ENCODE measurements around the gene RER1. TPM values are rescaled to one million over a fixed set of nuclear protein-coding genes. Genes with fewer than 3 reads are reported as not detected.

RER1 gene
- total RNA-seq, 2 donors from 2014 or later, result 120 to 180 TPM

DNA sequence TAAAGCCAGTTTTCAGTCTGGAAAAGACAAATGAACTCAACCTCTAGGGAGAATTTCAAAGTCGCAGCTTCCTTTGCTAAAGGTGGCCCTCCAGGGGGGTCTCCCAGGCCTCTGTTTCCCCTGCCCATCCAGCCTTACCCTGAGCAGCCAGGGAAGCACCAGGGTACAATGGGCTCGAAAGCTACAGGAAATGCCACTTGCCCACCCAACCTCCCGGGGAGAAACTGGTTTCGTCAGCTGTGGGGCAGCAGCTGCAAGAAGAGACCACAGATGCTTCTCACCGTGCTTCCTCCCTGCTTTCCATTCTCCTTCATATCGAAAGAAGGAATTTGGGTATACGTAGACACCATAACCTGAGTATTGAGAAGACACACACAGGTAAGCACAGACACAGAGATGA, 2.0 kb upstream of the RER1 start:
- Mint-ChIP-seq H3K4me3 (peak overlapping the region; percentile 87), H3K27ac (no peak overlapping the region), H3K36me3 (ENCODE audit: low read depth) (peaks cover 24% of the 10 kb centered on the region), H3K9me3 (no peaks in the 10 kb centered on the region), H3K27me3 (no peaks in the 10 kb centered on the region), H3K4me1 (peaks cover 19% of the 10 kb centered on the region)
- ATAC-seq (replicated peaks), result no peak

DNA sequence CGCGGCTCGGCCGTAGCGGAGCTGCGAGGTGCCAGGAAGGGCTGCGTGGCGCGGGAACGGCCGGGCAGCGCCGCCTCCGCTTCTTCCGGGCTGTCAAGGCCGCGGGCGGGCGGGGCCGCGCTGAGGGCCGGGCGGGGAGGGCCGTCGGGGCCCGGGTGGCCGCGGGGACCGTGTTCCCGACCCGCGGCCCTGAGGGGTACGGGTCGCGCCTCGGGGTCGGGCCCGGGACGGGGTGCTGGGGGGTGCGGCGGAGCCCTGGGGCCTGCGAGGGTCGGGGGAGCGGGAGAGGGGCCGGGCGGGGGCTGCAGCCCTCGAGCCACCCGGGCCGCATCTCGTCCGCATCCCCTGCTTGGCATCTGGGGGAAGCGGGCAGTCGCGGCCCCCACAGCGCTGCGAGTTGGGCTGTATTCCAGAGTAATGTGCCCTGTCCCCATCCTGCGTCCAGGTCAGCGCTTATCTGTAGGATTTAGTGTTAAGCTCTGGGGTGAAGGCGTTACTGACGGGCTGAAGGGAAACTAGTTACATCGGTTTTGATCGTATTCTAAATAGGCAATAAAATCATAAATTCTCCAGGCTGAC, 379 bp downstream of the RER1 start:
- Mint-ChIP-seq H3K4me1 (peaks cover 19% of the 10 kb centered on the region), H3K36me3 (ENCODE audit: low read depth) (peaks cover 48% of the 10 kb centered on the region), H3K9me3 (no peaks in the 10 kb centered on the region), H3K27ac (peak overlapping the region; percentile 92), H3K4me3 (peak overlapping the region; percentile 87), H3K27me3 (no peaks in the 10 kb centered on the region)
- peak; percentile 20 for ATAC-seq (replicated peaks)

DNA sequence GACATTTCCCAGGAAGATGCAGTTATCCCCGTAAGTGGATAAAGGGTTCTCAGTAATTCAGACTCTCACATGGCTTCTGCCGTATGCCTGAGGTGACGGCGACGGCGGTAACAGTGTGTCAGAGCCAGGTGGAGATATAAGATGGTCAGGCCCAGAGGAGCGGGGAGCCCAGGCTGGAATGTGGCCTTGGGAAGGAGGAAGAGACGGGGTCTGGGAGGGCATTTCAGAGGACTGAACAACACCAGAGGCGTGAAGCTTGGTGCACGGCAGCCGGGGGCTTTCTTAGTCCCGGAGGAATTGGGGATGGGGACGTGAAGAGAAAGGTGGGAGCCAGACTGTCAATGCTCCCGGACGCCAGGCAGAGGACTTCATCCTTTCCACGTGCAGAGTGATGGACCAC, 1.0 kb downstream of the RER1 start:
- Mint-ChIP-seq H3K27ac (peak overlapping the region; percentile 92), H3K9me3 (no peaks in the 10 kb centered on the region), H3K4me1 (peaks cover 19% of the 10 kb centered on the region), H3K4me3 (peak overlapping the region; percentile 87), H3K27me3 (no peaks in the 10 kb centered on the region), H3K36me3 (ENCODE audit: low read depth) (peaks cover 55% of the 10 kb centered on the region)
- ATAC-seq (replicated peaks), result no peak

DNA sequence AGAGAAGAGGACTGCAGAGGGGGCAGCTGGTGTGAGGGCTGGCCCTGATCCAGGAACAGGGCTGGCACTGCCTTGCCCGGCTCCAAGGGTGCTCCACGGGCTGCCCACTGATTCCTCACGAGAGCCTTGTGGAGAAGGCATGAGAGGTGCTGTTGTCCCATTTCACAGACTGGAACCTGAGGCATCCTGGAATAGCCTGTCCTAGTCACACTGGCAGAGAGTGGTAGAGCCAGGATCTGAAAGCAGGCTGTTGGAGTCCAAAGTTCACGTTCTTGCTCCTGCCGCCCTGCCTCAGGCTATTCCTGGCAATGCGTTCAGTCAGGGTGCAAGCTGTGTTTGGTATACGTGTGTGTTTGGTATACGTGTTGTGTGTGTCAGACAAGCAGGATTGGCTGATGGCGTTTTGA, 1.8 kb downstream of the RER1 start:
- Mint-ChIP-seq H3K4me3 (peak overlapping the region; percentile 87), H3K27me3 (no peaks in the 10 kb centered on the region), H3K36me3 (ENCODE audit: low read depth) (peaks cover 63% of the 10 kb centered on the region), H3K9me3 (no peaks in the 10 kb centered on the region), H3K4me1 (peaks cover 19% of the 10 kb centered on the region), H3K27ac (peak overlapping the region; percentile 92)
- ATAC-seq (replicated peaks), result no peak

DNA sequence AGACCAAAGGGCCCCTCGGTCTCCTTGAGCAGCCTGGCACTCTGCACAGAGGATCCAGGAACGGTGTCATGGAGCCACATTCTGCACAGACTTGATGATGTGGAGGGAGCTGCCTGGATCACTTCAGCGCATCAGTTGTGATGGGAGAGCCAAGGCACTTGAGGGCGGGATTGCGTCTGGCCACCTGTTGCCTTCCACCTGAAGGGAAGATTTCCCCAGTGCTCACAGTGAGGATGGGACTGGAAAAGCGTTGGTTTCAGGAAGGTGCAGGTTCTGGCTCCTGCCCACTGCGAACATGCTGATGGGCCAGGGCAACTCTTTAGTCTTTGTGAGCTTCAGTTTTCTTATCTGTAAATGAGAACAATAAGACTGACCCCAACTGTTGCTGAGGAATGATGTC, 2.6 kb downstream of the RER1 start:
- H3K27me3 Mint-ChIP-seq, result no peaks in the 10 kb centered on the region
- ATAC-seq (replicated peaks), result no peak
- H3K4me1 Mint-ChIP-seq, result peaks cover 19% of the 10 kb centered on the region
- peak overlapping the region; percentile 52 for H3K27ac Mint-ChIP-seq
- H3K4me3 Mint-ChIP-seq, result peak overlapping the region; percentile 87
- no peaks in the 10 kb centered on the region for H3K9me3 Mint-ChIP-seq
- H3K36me3 Mint-ChIP-seq (ENCODE audit: low read depth), result peaks cover 70% of the 10 kb centered on the region

DNA sequence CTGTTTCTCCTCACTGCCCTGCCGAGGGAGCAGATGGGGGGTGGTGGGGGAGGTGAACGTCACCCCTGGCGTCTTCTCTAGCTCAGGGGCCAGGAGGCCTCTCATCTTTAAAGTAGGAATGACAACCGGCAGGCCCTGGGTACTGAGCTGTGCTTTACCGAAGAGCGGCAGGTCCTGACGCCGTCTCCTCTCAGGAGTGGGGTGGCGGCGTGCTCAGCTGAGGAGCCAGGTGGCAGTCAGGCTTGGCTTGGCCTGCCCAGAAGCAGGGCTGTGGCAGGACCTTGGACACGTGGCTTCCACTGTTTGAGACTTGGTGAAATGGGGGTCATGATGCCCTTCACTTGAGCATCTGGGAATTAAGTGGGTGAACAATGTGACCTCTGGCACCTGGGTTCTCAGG, 3.1 kb downstream of the RER1 start:
- Mint-ChIP-seq H3K36me3 (ENCODE audit: low read depth) (peaks cover 76% of the 10 kb centered on the region), H3K4me3 (no peak overlapping the region), H3K27ac (peak overlapping the region; percentile 52), H3K9me3 (no peaks in the 10 kb centered on the region), H3K4me1 (peaks cover 19% of the 10 kb centered on the region), H3K27me3 (no peaks in the 10 kb centered on the region)
- ATAC-seq (replicated peaks), result no peak

DNA sequence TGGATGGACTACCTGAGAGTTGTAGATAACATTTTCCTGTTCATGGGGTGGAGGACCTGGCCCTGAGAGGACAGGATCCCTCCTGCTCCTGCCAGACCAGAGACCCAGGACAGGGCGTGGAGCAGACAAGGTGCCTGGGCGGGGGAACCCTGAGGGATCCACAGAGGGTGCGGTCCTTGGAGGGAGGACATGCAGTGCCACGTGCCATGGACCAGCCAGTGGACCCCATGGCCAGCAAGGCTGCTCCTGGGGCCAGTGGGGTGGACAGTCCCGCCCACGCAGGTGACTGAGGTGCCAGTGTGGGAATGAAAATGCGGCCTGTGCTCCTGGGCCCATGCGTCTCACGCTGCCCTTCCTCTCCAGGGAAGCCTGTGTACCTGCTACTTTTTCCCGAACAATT, 3.6 kb downstream of the RER1 start:
- Mint-ChIP-seq H3K27ac (no peak overlapping the region), H3K4me1 (peaks cover 21% of the 10 kb centered on the region), H3K9me3 (no peaks in the 10 kb centered on the region), H3K36me3 (ENCODE audit: low read depth) (peaks cover 80% of the 10 kb centered on the region), H3K4me3 (no peak overlapping the region), H3K27me3 (no peaks in the 10 kb centered on the region)
- ATAC-seq (replicated peaks), result no peak

DNA sequence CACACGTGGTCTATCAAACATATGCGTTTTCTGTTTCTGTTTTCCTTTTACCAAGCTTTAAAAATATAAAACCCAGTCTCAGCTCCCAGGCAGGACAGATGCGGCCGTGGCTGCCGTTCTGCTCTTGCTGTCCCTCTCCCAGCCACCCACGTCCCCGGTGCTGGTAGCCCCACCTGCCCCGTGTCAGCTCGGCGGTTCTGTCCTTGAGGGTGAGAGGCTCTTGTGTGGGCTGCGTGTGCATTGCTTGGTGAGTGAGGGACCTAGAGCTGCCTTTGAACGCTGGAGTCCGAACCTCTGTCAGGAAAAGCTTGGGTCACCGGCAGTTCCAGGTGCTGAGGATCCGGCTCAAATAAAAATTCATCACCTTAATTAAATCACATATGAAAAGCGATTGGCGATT, 4.4 kb downstream of the RER1 start:
- Mint-ChIP-seq H3K4me3 (no peak overlapping the region), H3K27me3 (no peaks in the 10 kb centered on the region), H3K36me3 (ENCODE audit: low read depth) (peaks cover 87% of the 10 kb centered on the region), H3K4me1 (peaks cover 27% of the 10 kb centered on the region), H3K27ac (no peak overlapping the region), H3K9me3 (no peaks in the 10 kb centered on the region)
- ATAC-seq (replicated peaks), result no peak

DNA sequence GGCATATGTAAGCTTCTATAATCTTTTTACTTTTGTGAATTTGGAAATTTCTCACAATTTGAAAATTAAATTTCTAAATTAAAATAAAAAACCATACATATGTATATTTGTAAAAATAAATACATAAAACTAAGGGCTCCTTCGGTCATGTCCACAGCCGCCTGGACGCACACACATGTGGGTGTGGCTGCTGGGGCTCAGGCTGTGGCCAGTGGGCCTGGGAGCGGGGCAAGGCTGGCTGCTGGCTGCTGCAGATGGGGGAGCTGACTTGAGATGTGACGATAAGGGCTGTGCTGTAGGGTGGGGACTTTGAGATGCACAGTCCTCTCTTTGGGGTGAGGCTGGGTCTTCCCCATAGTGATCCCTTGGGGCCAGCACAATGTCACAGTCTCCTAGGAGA, 4.8 kb downstream of the RER1 start:
- Mint-ChIP-seq H3K9me3 (no peaks in the 10 kb centered on the region), H3K36me3 (ENCODE audit: low read depth) (peaks cover 90% of the 10 kb centered on the region), H3K27ac (no peak overlapping the region), H3K27me3 (no peaks in the 10 kb centered on the region), H3K4me3 (no peak overlapping the region), H3K4me1 (peaks cover 27% of the 10 kb centered on the region)
- no peak for ATAC-seq (replicated peaks)

DNA sequence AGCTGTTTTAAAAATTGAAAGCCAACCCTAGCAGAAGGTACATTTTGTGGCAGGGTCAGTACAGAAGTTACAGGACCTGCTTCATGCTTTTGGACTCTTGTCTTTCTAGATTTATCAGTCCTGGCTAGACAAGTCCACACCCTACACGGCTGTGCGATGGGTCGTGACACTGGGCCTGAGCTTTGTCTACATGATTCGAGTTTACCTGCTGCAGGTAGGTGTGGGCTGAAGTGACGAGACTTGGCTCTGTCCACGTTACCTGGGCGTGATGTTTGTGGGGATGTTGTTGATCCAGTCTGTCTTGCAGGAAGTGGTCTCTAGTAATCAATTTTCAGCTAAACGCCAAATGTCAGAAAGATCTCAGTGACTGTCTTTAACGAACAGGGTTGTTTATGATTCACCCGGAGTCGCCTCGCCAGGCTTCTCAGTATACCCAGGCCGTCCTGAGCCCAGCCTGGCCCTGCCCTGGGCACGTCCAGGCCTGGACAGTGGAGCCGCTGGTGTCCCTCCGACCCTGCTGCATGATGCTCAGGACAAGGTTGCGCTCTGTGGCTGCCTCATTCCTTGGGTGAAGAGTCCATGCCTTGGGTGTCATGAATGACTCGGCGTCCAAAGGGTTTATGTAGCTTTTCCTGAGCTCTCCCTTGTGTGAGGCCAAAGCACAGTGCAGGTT, 5.5 kb downstream of the RER1 start:
- H3K27ac Mint-ChIP-seq, result no peak overlapping the region
- no peaks in the 10 kb centered on the region for H3K9me3 Mint-ChIP-seq
- H3K36me3 Mint-ChIP-seq (ENCODE audit: low read depth), result peaks cover 96% of the 10 kb centered on the region
- peaks cover 27% of the 10 kb centered on the region for H3K4me1 Mint-ChIP-seq
- H3K27me3 Mint-ChIP-seq, result no peaks in the 10 kb centered on the region
- H3K4me3 Mint-ChIP-seq, result no peak overlapping the region
- ATAC-seq (replicated peaks), result no peak

DNA sequence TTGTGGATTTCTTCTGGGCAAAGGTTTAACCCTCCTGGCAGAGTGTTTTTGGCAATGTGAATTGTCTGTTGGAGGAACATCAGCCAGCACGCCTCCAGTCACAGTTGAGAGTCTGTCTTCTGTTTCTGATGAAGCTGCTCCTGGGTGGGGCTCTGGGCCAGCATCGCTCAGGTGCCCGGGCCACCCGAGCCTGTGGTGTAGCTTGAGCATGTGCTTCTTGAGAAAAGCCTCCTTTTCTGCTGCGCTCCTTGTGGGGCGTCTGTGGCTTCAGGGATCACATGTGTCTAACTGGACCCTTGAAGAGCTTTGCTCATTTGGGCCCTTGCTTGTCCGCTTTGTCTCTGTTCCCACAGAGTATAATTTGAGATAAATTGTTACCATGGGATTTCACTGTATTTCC, 7.2 kb downstream of the RER1 start:
- no peak overlapping the region for H3K4me3 Mint-ChIP-seq
- H3K9me3 Mint-ChIP-seq, result no peaks in the 10 kb centered on the region
- peak overlapping the region; percentile 72 for H3K27ac Mint-ChIP-seq
- no peaks in the 10 kb centered on the region for H3K27me3 Mint-ChIP-seq
- H3K4me1 Mint-ChIP-seq, result peaks cover 11% of the 10 kb centered on the region
- peaks cover 96% of the 10 kb centered on the region for H3K36me3 Mint-ChIP-seq (ENCODE audit: low read depth)
- ATAC-seq (replicated peaks), result no peak

DNA sequence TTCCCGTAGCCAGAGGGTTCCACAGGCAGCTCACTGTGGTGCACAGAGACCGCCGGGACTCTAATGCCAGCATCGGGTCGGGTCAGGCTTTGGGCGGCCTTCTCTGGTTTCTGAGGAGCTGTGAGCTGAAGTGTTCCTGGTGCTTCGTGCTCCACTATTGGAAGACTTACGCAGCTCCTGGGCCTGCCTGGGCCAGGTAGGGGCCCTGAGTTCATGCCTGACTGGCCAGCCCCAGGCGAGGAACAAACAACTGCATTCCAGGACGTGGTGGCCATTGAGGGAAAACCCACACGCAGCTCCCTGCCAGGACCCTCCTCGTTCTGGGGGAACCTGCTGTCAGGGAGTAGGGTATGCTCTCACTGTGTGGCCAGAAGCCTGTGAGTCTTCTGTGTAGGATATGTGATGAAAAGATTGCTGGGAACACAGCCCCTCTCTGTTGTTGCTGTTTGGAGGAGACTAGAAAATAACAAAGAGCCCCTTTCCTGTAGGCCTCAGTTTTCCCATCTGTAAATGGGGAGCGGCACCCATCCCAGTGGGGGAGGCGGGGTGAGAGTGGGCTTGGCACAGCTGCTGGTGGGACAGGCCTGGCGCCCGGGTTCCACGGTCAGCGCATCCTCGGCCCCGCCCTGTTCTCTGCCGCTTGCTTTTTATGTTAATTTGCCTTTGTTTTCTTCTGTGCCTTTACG, 8.4 kb downstream of the RER1 start:
- Mint-ChIP-seq H3K27ac (peak overlapping the region; percentile 66), H3K9me3 (no peaks in the 10 kb centered on the region), H3K36me3 (ENCODE audit: low read depth) (peaks cover 93% of the 10 kb centered on the region), H3K4me3 (no peak overlapping the region), H3K27me3 (no peaks in the 10 kb centered on the region), H3K4me1 (peaks cover 8% of the 10 kb centered on the region)
- no peak for ATAC-seq (replicated peaks)

DNA sequence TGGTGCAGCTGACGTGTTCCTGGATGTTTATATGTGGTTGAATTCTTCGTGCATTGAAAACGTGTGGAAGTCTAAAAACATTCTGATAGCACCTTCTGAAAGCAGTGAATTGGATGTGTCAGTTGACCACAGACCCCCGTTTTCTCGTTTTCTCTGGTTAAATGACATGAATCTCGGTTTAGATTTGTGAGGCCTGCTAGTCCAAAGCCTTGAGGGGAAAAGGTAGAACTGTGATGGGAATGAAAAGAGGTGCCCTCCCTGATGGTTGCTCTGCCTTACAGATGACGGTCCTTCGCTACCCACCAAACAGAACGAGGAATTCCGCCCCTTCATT, 8.9 kb downstream of the RER1 start:
- peaks cover 92% of the 10 kb centered on the region for H3K36me3 Mint-ChIP-seq (ENCODE audit: low read depth)
- peaks cover 8% of the 10 kb centered on the region for H3K4me1 Mint-ChIP-seq
- no peaks in the 10 kb centered on the region for H3K27me3 Mint-ChIP-seq
- H3K4me3 Mint-ChIP-seq, result no peak overlapping the region
- H3K27ac Mint-ChIP-seq, result peak overlapping the region; percentile 66
- peak; percentile 82 for ATAC-seq (replicated peaks)
- no peaks in the 10 kb centered on the region for H3K9me3 Mint-ChIP-seq

DNA sequence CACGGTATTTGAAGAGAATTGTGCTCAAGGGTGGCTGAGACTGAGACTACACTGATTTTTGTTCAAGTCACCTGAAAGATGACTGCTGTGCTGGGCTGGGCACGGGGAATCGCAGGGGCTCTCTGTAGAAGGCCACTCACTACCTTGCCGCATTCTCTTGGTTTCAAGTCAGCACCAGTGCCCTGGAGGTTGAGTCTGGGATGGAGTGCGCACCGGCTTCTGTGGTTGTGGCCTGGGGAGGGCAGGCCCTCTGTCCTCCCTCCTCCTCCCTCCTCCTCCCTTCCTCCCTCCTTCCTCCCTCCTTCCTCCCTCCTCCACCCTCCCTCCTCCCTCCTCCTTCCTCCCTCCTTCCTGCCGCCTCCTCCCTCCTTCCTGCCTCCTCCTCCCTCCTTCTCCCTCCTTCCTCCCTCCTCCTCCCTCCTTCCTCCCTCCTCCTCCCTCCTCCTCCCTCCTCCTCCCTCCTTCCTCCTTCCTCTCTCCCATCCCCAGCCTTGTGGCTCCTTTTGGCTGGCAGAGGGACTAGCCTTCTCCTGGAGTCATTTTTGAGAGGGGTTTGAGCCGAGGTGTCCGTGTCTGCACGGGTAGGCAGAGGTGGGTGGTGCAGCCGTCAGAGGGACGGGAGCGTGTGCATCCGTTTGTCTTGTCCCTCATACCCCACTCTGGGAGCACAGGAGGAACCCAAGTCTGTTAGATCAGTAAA, 9.5 kb downstream of the RER1 start:
- peak; percentile 76 for ATAC-seq (replicated peaks)
- Mint-ChIP-seq H3K27ac (peak overlapping the region; percentile 70), H3K27me3 (no peaks in the 10 kb centered on the region), H3K4me1 (peaks cover 8% of the 10 kb centered on the region), H3K4me3 (no peak overlapping the region), H3K36me3 (ENCODE audit: low read depth) (peaks cover 89% of the 10 kb centered on the region), H3K9me3 (no peaks in the 10 kb centered on the region)

DNA sequence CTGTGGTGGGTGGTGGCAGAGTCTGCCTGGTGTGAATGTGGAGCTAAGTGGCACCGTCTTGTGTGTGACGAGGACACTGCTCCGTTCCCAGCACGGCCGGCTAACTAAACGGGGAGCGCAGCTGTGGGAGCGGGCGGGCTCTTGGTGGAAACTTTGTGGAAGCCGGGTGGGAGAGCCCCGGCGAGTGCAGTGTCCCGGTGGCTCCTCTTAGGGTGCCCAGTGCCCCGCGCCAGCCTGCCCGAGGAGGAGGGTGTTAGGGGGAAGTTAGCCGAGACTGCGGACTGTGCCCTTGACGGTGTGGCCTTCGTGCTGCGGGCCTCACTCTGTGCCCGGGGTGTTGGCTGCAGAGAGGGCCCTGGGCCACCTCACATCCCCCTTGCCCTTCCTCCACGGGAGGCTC, 10.8 kb downstream of the RER1 start:
- no peak for ATAC-seq (replicated peaks)
- H3K4me1 Mint-ChIP-seq, result peaks cover 8% of the 10 kb centered on the region
- peaks cover 81% of the 10 kb centered on the region for H3K36me3 Mint-ChIP-seq (ENCODE audit: low read depth)
- H3K27ac Mint-ChIP-seq, result peak overlapping the region; percentile 70
- no peak overlapping the region for H3K4me3 Mint-ChIP-seq
- no peaks in the 10 kb centered on the region for H3K9me3 Mint-ChIP-seq
- H3K27me3 Mint-ChIP-seq, result no peaks in the 10 kb centered on the region

Data from activated T-helper 17 cell treated with anti-CD3 and anti-CD28 coated beads, Interleukin-2, amount 50 U/mL, for 72 hours (primary cell).